B cell (primary cell): ENCODE measurements around the gene UBE2O.

ENCODE experiments used
- EZH2 ChIP-seq: IDR thresholded peaks from 2 replicates; pipeline ENCODE4 v1.6.1; 2012; ENCODE audit warnings: borderline replicate concordance, low read depth, mild to moderate bottlenecking, moderate library complexity, low read length; ENCODE audit not compliant: insufficient read depth, poor library complexity, severe bottlenecking
- TF ChIP-seq, protein P1 (sequence below): fragments of 200-600 bp; IDR thresholded peaks from one replicate; pipeline ENCODE4 v1.8.0; 2022; ENCODE audit warnings: antibody characterized with exemption, mild to moderate bottlenecking

DNA sequence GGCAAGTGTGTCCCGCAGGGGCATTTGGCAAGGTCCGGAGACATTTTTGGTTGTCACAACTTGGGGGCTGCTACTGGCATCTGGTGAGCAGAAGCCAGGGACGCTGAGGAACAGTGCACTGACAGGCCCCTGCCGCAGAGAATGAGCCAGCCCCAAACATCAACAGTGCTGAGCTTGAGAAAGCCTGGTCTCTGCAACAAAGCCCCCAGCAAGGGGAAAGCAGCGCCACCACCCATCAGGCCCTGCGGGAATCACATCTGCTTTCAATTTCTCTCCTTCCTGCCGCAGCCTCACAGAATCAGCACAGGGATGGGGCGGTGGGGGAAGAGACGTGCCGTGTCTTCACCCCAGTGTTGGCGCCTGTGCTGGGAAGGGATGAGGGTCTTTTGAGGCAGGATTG is 84.4 kb downstream of the UBE2O start:
- TF ChIP-seq, protein P1, sequence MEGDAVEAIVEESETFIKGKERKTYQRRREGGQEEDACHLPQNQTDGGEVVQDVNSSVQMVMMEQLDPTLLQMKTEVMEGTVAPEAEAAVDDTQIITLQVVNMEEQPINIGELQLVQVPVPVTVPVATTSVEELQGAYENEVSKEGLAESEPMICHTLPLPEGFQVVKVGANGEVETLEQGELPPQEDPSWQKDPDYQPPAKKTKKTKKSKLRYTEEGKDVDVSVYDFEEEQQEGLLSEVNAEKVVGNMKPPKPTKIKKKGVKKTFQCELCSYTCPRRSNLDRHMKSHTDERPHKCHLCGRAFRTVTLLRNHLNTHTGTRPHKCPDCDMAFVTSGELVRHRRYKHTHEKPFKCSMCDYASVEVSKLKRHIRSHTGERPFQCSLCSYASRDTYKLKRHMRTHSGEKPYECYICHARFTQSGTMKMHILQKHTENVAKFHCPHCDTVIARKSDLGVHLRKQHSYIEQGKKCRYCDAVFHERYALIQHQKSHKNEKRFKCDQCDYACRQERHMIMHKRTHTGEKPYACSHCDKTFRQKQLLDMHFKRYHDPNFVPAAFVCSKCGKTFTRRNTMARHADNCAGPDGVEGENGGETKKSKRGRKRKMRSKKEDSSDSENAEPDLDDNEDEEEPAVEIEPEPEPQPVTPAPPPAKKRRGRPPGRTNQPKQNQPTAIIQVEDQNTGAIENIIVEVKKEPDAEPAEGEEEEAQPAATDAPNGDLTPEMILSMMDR = no peak
- TF ChIP-seq EZH2 = no peak
